ENCODE measurements around the gene COQ5.
"Not testable (repeated sequence)": the region's sequence is repeated elsewhere in the genome, so short reads cannot be mapped to it uniquely, and the experiment has no call there.

The COQ5 gene

DNA sequence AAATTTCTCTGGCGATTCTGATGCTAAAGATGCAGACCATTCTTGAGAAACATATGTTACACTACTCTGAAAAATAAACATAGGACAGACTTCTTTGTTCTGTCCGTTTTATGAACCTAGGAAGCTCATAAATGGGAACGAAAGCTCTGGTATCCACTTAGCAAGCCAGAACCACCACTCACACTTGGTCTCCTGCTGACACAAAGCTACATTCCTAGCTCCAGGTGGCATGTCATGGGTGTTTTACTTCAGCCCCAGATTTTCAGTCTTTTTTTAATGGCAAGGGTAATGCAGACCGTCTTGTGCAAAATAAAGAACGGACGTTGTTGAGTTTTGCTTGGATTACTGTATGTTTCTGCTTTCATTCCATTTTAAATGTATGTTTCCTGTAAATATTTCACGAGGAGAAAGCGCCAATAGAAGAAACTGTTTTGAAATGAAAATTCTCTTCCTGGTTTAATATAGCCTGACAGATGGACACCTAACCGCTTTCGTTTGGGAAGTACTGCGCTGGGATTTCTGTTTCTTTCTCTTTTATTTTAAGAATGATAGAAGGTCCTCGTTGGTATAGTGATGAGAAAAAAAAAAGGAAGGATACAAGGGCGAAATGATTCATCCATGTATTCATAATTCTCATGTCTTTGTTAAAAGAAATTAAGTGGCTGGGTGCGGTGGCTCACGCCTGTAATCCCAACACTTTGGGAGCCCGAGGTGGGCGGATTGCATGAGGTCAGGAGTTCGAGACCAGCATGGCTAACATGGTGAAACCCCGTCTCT lies 871 bp upstream of the COQ5 start:
- TF ChIP-seq EZH2phosphoT487 (IDR thresholded peaks at IDR 0.05; ENCODE audit: low read length) (no peak), EZH2 (optimal IDR thresholded peaks at IDR 0.05; ENCODE audit: low read depth, low read length) (no peak)
- TF ChIP-seq, protein P1, sequence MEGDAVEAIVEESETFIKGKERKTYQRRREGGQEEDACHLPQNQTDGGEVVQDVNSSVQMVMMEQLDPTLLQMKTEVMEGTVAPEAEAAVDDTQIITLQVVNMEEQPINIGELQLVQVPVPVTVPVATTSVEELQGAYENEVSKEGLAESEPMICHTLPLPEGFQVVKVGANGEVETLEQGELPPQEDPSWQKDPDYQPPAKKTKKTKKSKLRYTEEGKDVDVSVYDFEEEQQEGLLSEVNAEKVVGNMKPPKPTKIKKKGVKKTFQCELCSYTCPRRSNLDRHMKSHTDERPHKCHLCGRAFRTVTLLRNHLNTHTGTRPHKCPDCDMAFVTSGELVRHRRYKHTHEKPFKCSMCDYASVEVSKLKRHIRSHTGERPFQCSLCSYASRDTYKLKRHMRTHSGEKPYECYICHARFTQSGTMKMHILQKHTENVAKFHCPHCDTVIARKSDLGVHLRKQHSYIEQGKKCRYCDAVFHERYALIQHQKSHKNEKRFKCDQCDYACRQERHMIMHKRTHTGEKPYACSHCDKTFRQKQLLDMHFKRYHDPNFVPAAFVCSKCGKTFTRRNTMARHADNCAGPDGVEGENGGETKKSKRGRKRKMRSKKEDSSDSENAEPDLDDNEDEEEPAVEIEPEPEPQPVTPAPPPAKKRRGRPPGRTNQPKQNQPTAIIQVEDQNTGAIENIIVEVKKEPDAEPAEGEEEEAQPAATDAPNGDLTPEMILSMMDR (IDR thresholded peaks at IDR 0.05; ENCODE audit: low read length) = no peak
- Histone ChIP-seq H3K9ac (ENCODE audit: low read length) (peak overlapping the region; percentile 85), H3K9me3 (replicated peaks; ENCODE audit: insufficient read depth, low read length) (no peaks in the 10 kb centered on the region), H3K4me1 (ENCODE audit: low read length) (no peaks in the 10 kb centered on the region), H3K9me2 (replicated peaks; ENCODE audit: insufficient read depth, low read length) (no peaks in the 10 kb centered on the region), H2AFZ (ENCODE audit: low read length) (peak overlapping the region; percentile 66), H3K4me3 (ENCODE audit: low read length) (peak overlapping the region; percentile 83), H3K27me3 (replicated peaks; ENCODE audit: insufficient read depth, low read length) (no peaks in the 10 kb centered on the region), H3K36me3 (replicated peaks; ENCODE audit: insufficient read depth, low read length) (no peaks in the 10 kb centered on the region), H3F3A (ENCODE audit: insufficient read depth, low read length) (peaks cover 24% of the 10 kb centered on the region), H3K27ac (ENCODE audit: low read length) (peak overlapping the region; percentile 84), H4K20me1 (ENCODE audit: insufficient read depth, low read length) (no peaks in the 10 kb centered on the region), H3K4me2 (ENCODE audit: low read depth, low read length) (peak overlapping the region; percentile 72), H3K79me2 (ENCODE audit: low read length) (peaks cover 7% of the 10 kb centered on the region)
- DNase-seq = peak; percentile 39

GRCh38 chr12:120522568-120522967 lies 6.4 kb downstream of the COQ5 start:
- Histone ChIP-seq H3K4me2 (ENCODE audit: low read depth, low read length) (no peak overlapping the region), H3K27me3 (replicated peaks; ENCODE audit: insufficient read depth, low read length) (no peaks in the 10 kb centered on the region), H2AFZ (ENCODE audit: low read length) (no peak overlapping the region), H3K9ac (ENCODE audit: low read length) (no peak overlapping the region), H3K4me3 (ENCODE audit: low read length) (no peak overlapping the region), H3K9me2 (replicated peaks; ENCODE audit: insufficient read depth, low read length) (no peaks in the 10 kb centered on the region), H3K27ac (ENCODE audit: low read length) (no peak overlapping the region), H3K79me2 (ENCODE audit: low read length) (no peaks in the 10 kb centered on the region), H3K9me3 (replicated peaks; ENCODE audit: insufficient read depth, low read length) (no peaks in the 10 kb centered on the region), H3K36me3 (replicated peaks; ENCODE audit: insufficient read depth, low read length) (no peaks in the 10 kb centered on the region), H3K4me1 (ENCODE audit: low read length) (no peaks in the 10 kb centered on the region), H3F3A (ENCODE audit: insufficient read depth, low read length) (0 out of 2 replicates have a peak, but pooled peaks cover 2% of the 10 kb centered on the region), H4K20me1 (ENCODE audit: insufficient read depth, low read length) (no peaks in the 10 kb centered on the region)
- TF ChIP-seq EZH2 (optimal IDR thresholded peaks at IDR 0.05; ENCODE audit: low read depth, low read length) (no peak), EZH2phosphoT487 (IDR thresholded peaks at IDR 0.05; ENCODE audit: low read length) (no peak)
- TF ChIP-seq, protein P1 (IDR thresholded peaks at IDR 0.05; ENCODE audit: low read length) = no peak
- no peak for DNase-seq

DNA sequence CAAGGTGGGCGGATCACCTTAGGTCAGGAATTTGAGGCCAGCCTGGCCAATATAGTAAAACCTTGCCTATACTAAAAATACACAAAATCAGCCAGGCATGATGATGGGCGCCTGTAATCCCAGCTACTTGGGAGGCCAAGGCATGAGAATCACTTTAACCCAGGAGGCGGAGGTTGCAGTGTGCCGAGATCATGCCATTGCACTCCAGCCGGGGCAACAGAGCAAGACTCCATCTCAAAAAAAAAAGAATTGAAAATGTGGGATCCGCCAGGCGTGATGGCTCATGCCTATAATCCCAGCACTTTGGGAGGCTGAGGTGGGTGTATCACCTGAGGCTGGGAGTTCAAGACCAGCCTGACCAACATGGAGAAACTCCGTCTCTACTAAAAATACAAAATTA lies 9.6 kb downstream of the COQ5 start:
- H3K79me2 ChIP-seq (ENCODE audit: low read length); H3K9me3 ChIP-seq (replicated peaks; ENCODE audit: insufficient read depth, low read length); DNase-seq: not testable (repeated sequence)

DNA sequence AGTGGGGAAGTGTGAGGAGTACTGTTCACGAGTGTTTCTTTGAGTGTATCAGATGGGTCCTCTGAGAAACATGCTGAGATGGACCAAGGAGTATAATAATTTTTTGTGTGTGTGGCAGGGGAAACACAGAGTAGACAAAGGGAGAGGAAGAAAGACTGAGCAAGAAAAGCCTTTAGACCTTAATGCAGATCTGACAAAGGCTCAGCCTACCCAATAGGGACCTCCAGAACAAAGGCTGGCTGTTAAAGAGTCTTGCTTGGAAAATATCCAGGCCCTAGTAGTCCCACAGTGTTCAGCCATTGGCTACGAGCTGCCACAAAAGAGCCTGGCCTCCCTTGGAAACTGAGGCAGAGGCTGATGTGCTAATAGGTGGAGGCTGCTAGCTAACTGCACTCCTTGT lies 13.5 kb downstream of the COQ5 start:
- no peaks in the 10 kb centered on the region for H3K4me1 ChIP-seq (ENCODE audit: low read length)

More for the DNA sequence above, 9.6 kb downstream of the COQ5 start:
- not testable (repeated sequence) for H3F3A ChIP-seq (ENCODE audit: insufficient read depth, low read length); H3K27ac ChIP-seq (ENCODE audit: low read length); H3K4me3 ChIP-seq (ENCODE audit: low read length); H3K36me3 ChIP-seq (replicated peaks; ENCODE audit: insufficient read depth, low read length); H3K27me3 ChIP-seq (replicated peaks; ENCODE audit: insufficient read depth, low read length); H2AFZ ChIP-seq (ENCODE audit: low read length); H4K20me1 ChIP-seq (ENCODE audit: insufficient read depth, low read length); H3K9me2 ChIP-seq (replicated peaks; ENCODE audit: insufficient read depth, low read length); H3K9ac ChIP-seq (ENCODE audit: low read length); H3K4me2 ChIP-seq (ENCODE audit: low read depth, low read length); H3K4me1 ChIP-seq (ENCODE audit: low read length)

More for the DNA sequence above, 13.5 kb downstream of the COQ5 start:
- DNase-seq = no peak
- TF ChIP-seq EZH2 (optimal IDR thresholded peaks at IDR 0.05; ENCODE audit: low read depth, low read length) (no peak), EZH2phosphoT487 (IDR thresholded peaks at IDR 0.05; ENCODE audit: low read length) (no peak)
- TF ChIP-seq, protein P1 (IDR thresholded peaks at IDR 0.05; ENCODE audit: low read length) = no peak
- Histone ChIP-seq H3K9ac (ENCODE audit: low read length) (no peak overlapping the region), H3F3A (ENCODE audit: insufficient read depth, low read length) (no peaks in the 10 kb centered on the region), H3K9me2 (replicated peaks; ENCODE audit: insufficient read depth, low read length) (no peaks in the 10 kb centered on the region), H3K79me2 (ENCODE audit: low read length) (no peaks in the 10 kb centered on the region), H3K9me3 (replicated peaks; ENCODE audit: insufficient read depth, low read length) (no peaks in the 10 kb centered on the region), H3K36me3 (replicated peaks; ENCODE audit: insufficient read depth, low read length) (no peaks in the 10 kb centered on the region), H3K4me3 (ENCODE audit: low read length) (no peak overlapping the region), H3K27me3 (replicated peaks; ENCODE audit: insufficient read depth, low read length) (no peaks in the 10 kb centered on the region), H2AFZ (ENCODE audit: low read length) (no peak overlapping the region), H3K27ac (ENCODE audit: low read length) (no peak overlapping the region), H4K20me1 (ENCODE audit: insufficient read depth, low read length) (no peaks in the 10 kb centered on the region), H3K4me2 (ENCODE audit: low read depth, low read length) (no peak overlapping the region)

All from MM.1S (cell line).